GM12878 (cell line): Measurements from ENCODE around the gene PNPLA3. TPM values are rescaled to one million over a fixed set of nuclear protein-coding genes. Genes with fewer than 3 reads are reported as not detected.

Experiments used
- ATAC-seq: fragments of 200-7000 bp; cut with Tn5 transposase; 3 replicates; pipeline ENCODE4 v1.9.1; 2020; ENCODE audit warnings: mild to moderate bottlenecking, moderate library complexity
- BruUV-seq: library from RNA; stranded (reverse); fragments of 400-500 nt; replicated peaks from 2 replicates; lab custom pipeline; 2021; lab: Mats Ljungman, UMichigan
- CTCF ChIA-PET: fragments of 300-600 bp; sonication (Branson Sonifier 250); formaldehyde crosslinking; extraction: SDS; loops from one replicate; lab custom pipeline; 2021; ENCODE audit warnings: inconsistent platforms; lab: Yijun Ruan, JAX
- POLR2A ChIA-PET: fragments of 350-600 bp; formaldehyde crosslinking; extraction: SDS; loops from one replicate; lab custom pipeline; 2021; ENCODE audit warnings: inconsistent platforms; lab: Charles Lee
- RAD21 ChIA-PET: fragments of 300-600 bp; sonication (Branson Sonifier 250); formaldehyde crosslinking; loops from one replicate; lab custom pipeline; 2023; ENCODE audit warnings: antibody characterized with exemption; ENCODE audit not compliant: unreplicated experiment; lab: Charles Lee
- SMC1A ChIA-PET: fragments of 300-600 bp; sonication (Branson Sonifier 250); formaldehyde crosslinking; loops from one replicate; lab custom pipeline; 2023; ENCODE audit not compliant: unreplicated experiment, uncharacterized antibody; lab: Charles Lee
- DNase-seq: peaks from one replicate; pipeline ENCODE4 v3.0.0-alpha.2; 2011; ENCODE audit warnings: low read depth, low spot score
- FAIRE-seq: peaks from 3 replicates; lab custom pipeline; 2011; peaks lifted over from hg19 to GRCh38; lab: Jason Lieb, UNC
- H2AFZ ChIP-seq: 2 replicates; pipeline ENCODE4 v1.6.0; 2011; ENCODE audit warnings: low read depth, low read length, control low read depth; ENCODE audit not compliant: control insufficient read depth
- H3K27ac ChIP-seq: 2 replicates; pipeline ENCODE4 v1.5.1; 2011; ENCODE audit warnings: control low read depth; ENCODE audit not compliant: control insufficient read depth, insufficient read depth
- H3K27me3 ChIP-seq, 2 experiments: replicated peaks in 1 of 2; 2 replicates each; pipeline versions ENCODE4 v1.6.0 to v1.6.1; 2011; ENCODE audit warnings: low read length in 1 of 2; ENCODE audit not compliant: control insufficient read depth in 2 of 2, insufficient read depth in 2 of 2
- H3K36me3 ChIP-seq, 2 experiments: 2 replicates each; pipeline ENCODE4 v1.5.1; 2011; ENCODE audit warnings: low read length in 1 of 2; ENCODE audit not compliant: control insufficient read depth in 2 of 2, insufficient read depth in 2 of 2
- H3K4me1 ChIP-seq: 2 replicates; pipeline ENCODE4 v1.6.1; 2011; ENCODE audit warnings: mild to moderate bottlenecking, low read length, moderate library complexity, mixed read lengths; ENCODE audit not compliant: control insufficient read depth, insufficient read depth
- H3K4me2 ChIP-seq: 2 replicates; pipeline ENCODE4 v1.6.0; 2011; ENCODE audit warnings: control low read depth; ENCODE audit not compliant: control insufficient read depth, insufficient read depth
- H3K4me3 ChIP-seq: fragments of 200-600 bp; sonication (generic); 2 replicates; pipeline ENCODE4 v1.5.1; 2016
- H3K79me2 ChIP-seq: 2 replicates; pipeline ENCODE4 v1.6.0; 2011; ENCODE audit warnings: low read length; ENCODE audit not compliant: control insufficient read depth, insufficient read depth
- H3K9ac ChIP-seq: 2 replicates; pipeline ENCODE4 v1.8.0; 2011; ENCODE audit warnings: low read length, control low read depth, mixed read lengths; ENCODE audit not compliant: control insufficient read depth, insufficient read depth
- H3K9me3 ChIP-seq: replicated peaks from 3 replicates; pipeline ENCODE4 v1.5.1; 2011; ENCODE audit warnings: mild to moderate bottlenecking, low read length; ENCODE audit not compliant: control insufficient read depth, insufficient read depth
- H4K20me1 ChIP-seq: 2 replicates; pipeline ENCODE4 v1.6.0; 2011; ENCODE audit not compliant: control insufficient read depth, insufficient read depth
- ATF7 ChIP-seq: fragments of 450-650 bp; IDR thresholded peaks from 2 replicates; pipeline ENCODE4 v1.6.1; 2016; ENCODE audit warnings: low read depth, mild to moderate bottlenecking
- CREM ChIP-seq: IDR thresholded peaks from 2 replicates; pipeline ENCODE4 v1.6.1; 2014; ENCODE audit warnings: antibody characterized with exemption, low read depth
- KLF5 ChIP-seq: fragments of 450-650 bp; IDR thresholded peaks from 2 replicates; pipeline ENCODE4 v1.6.1; 2014; ENCODE audit warnings: mild to moderate bottlenecking; ENCODE audit not compliant: partially characterized antibody
- MEF2B ChIP-seq: fragments of 450-650 bp; IDR thresholded peaks from 2 replicates; pipeline ENCODE4 v1.6.1; 2018; ENCODE audit warnings: mild to moderate bottlenecking, moderate library complexity; ENCODE audit not compliant: partially characterized antibody, poor library complexity, severe bottlenecking
- NR2C1 ChIP-seq: fragments of 450-650 bp; IDR thresholded peaks from 2 replicates; pipeline ENCODE4 v1.6.1; 2017; ENCODE audit warnings: antibody characterized with exemption, mild to moderate bottlenecking, moderate library complexity
- RB1 ChIP-seq: fragments of 450-650 bp; formaldehyde crosslinking; IDR thresholded peaks from 2 replicates; pipeline ENCODE4 v1.6.1; 2017; ENCODE audit warnings: mild to moderate bottlenecking, borderline replicate concordance
- RCOR1 ChIP-seq: conservative IDR thresholded peaks from 2 replicates; pipeline ENCODE4 v1.6.1; 2012; ENCODE audit warnings: low read depth, low read length, improper control_type of control experiment
- RELA ChIP-seq: fragments of 450-650 bp; IDR thresholded peaks from 2 replicates; pipeline ENCODE4 v1.8.0; 2014; ENCODE audit warnings: borderline replicate concordance; ENCODE audit not compliant: partially characterized antibody
- SIX5 ChIP-seq: IDR thresholded peaks from 2 replicates; pipeline ENCODE4 v1.6.1; 2011; ENCODE audit warnings: mild to moderate bottlenecking, low read depth, low read length, moderate library complexity; ENCODE audit not compliant: severe bottlenecking
- SMAD5 ChIP-seq: IDR thresholded peaks from 2 replicates; pipeline ENCODE4 v1.6.1; 2016; ENCODE audit warnings: antibody characterized with exemption, low read depth
- SRF ChIP-seq, 2 experiments: IDR thresholded peaks; 2 replicates each; pipeline ENCODE4 v1.6.1; 2011; ENCODE audit warnings: low read depth in 2 of 2, low read length in 2 of 2, mild to moderate bottlenecking in 1 of 2, moderate library complexity in 1 of 2
- TBL1XR1 ChIP-seq: IDR thresholded peaks from 2 replicates; pipeline ENCODE4 v1.6.1; 2012; ENCODE audit warnings: low read depth, low read length, improper control_type of control experiment
- ZNF384 ChIP-seq: IDR thresholded peaks from 2 replicates; pipeline ENCODE4 v1.6.1; 2012; ENCODE audit warnings: low read depth, mild to moderate bottlenecking, low read length, improper control_type of control experiment, borderline replicate concordance
- ZNF687 ChIP-seq: fragments of 450-650 bp; IDR thresholded peaks from 2 replicates; pipeline ENCODE4 v1.6.1; 2017; ENCODE audit warnings: mild to moderate bottlenecking, moderate library complexity
- ZSCAN29 ChIP-seq: fragments of 450-650 bp; IDR thresholded peaks from 2 replicates; pipeline ENCODE4 v1.6.1; 2017; ENCODE audit warnings: mild to moderate bottlenecking, moderate library complexity
- WGBS: methylation state at CpG from one replicate; pipeline ENCODE4 v1.1.6; 2016; ENCODE audit warnings: low lambda C conversion rate; ENCODE audit not compliant: insufficient replicate concordance, insufficient coverage; ENCODE audit errors: missing lambda C conversion rate; 5-methylcytosine and 5-hydroxymethylcytosine counted together
- in situ Hi-C: fragments of 300-500 bp; cut with MboI; formaldehyde crosslinking; loops from 9 replicates; pipeline ENCODE4 v1.14.3; 2018; ENCODE audit warnings: mixed read lengths
- intact Hi-C: fragments of 100-400 bp; cut with micrococcal nuclease; formaldehyde crosslinking; loops from one replicate; pipeline ENCODE4 v1.14.2; 2022; ENCODE audit not compliant: unreplicated experiment
- polyA plus RNA-seq, 11 experiments: library from polyadenylated mRNA; depleted of rRNA in 4 of 11; unstranded in 6 of 11; stranded (reverse) in 5 of 11; fragments of >200 nt; fragmentation: Nextera tagmentation in 4 of 11; fragmentation: Illumina TruSeq in 1 of 11; extraction: Ambion mirVana in 4 of 11; extraction: Trizol in 1 of 11; gene quantifications; 1 replicate in 1 of 11; 2 replicates in 10 of 11; pipeline versions ENCODE4 v1.2.1 to v1.2.3, GENCODE V29; 2011 to 2016; ENCODE audit warnings: inconsistent platforms in 2 of 11, missing spikeins in 2 of 11, low read depth in 1 of 11
- total RNA-seq, 4 experiments: library from RNA; depleted of rRNA in 3 of 4; stranded (reverse); fragments of >200 nt in 3 of 4; fragmentation: Illumina TruSeq in 1 of 4; extraction: Trizol in 1 of 4; gene quantifications; 2 replicates each; pipeline versions ENCODE4 v1.2.1 to v1.2.3, GENCODE V29; 2013 to 2021

Gene PNPLA3
- total and polyA plus RNA-seq, 10 of the 15 experiments (the other 5 are each of a cell fraction or from before 2014, with no cell fraction given) = 0.05 to 0.08 TPM; not detected in 8

- ChIA-PET RAD21 (no interaction called here), POLR2A (no interaction called here), CTCF (no interaction called here), SMC1A (no interaction called here)
- Histone ChIP-seq H2AFZ (no peak overlapping the region), H3K4me3 (no peak overlapping the region), H3K27ac (no peak overlapping the region), H4K20me1 (no peaks in the 10 kb centered on the region), H3K9me3 (no peaks in the 10 kb centered on the region), H3K9ac (no peak overlapping the region), H3K4me1 (no peaks in the 10 kb centered on the region), H3K4me2 (no peak overlapping the region), H3K79me2 (no peaks in the 10 kb centered on the region), H3K36me3 (no peaks in the 10 kb centered on the region), H3K27me3 (peaks cover 0 to 6% of the 10 kb centered on the region in 2 experiments; a peak in 2 of 4 replicates)
- ATAC-seq (no peak), FAIRE-seq (no peak), DNase-seq (no peak)
- in situ Hi-C loops = no loop called here
- 0% methylated on average over 4 of the region's 4 CpGs for WGBS
- TF ChIP-seq ZNF687 = no peak
- no peak for TF ChIP-seq RCOR1
- no peak for TF ChIP-seq KLF5
- no peak for TF ChIP-seq TBL1XR1
- no peak for TF ChIP-seq NR2C1
- no peak for TF ChIP-seq RELA
- TF ChIP-seq RB1 = no peak
- no peak for TF ChIP-seq ZSCAN29
- no peak for TF ChIP-seq ATF7
- no peak for TF ChIP-seq CREM
- TF ChIP-seq ZNF384 = no peak
- no peak for TF ChIP-seq SRF (IDR thresholded peaks at IDR 0.05; ENCODE audit: low read depth in 2 of 2, low read length in 2 of 2)
- TF ChIP-seq MEF2B = no peak
- no peak for TF ChIP-seq SIX5
- TF ChIP-seq SMAD5 = no peak
- BruUV-seq = no TSS peak
- intact Hi-C loops = no loop called here
Measured at GRCh38 chr22:43911351-43911750, 12.3 kb upstream of the PNPLA3 start.
